DND-41 (cell line): ENCODE data around the gene PRKCA.

Experiments used
- ATAC-seq: fragments of 200-7000 bp; cut with Tn5 transposase; 3 replicates; pipeline ENCODE4 v1.9.1; 2021; ENCODE audit warnings: low read depth; ENCODE audit not compliant: insufficient read depth
- DNase-seq: peaks from one replicate; pipeline ENCODE4 v3.0.0-alpha.2; 2020
- H2AFZ ChIP-seq: 2 replicates; pipeline ENCODE4 v1.6.0; 2012; ENCODE audit warnings: low read depth, low read length
- H3K27ac ChIP-seq: 2 replicates; pipeline ENCODE4 v1.5.1; 2012; ENCODE audit warnings: low read length, inconsistent platforms
- H3K27me3 ChIP-seq: fragments of 200-600 bp; sonication (generic); 2 replicates; pipeline ENCODE4 v1.6.0; 2012; ENCODE audit warnings: low read length, mild to moderate bottlenecking, inconsistent platforms; ENCODE audit not compliant: insufficient read depth, poor library complexity
- H3K36me3 ChIP-seq: 2 replicates; pipeline ENCODE4 v1.5.1; 2012; ENCODE audit warnings: low read length, inconsistent platforms; ENCODE audit not compliant: insufficient read depth
- H3K4me1 ChIP-seq: 2 replicates; pipeline ENCODE4 v1.5.1; 2012; ENCODE audit warnings: mild to moderate bottlenecking, low read length; ENCODE audit not compliant: insufficient read depth
- H3K4me2 ChIP-seq: 2 replicates; pipeline ENCODE4 v1.6.0; 2012; ENCODE audit warnings: mild to moderate bottlenecking, moderate library complexity, low read length, inconsistent platforms; ENCODE audit not compliant: insufficient read depth
- H3K4me3 ChIP-seq, 2 experiments: fragments of 200-600 bp in 1 of 2; shearing (Covaris generic) in 1 of 2; 2 replicates each; pipeline ENCODE4 v1.5.1; 2012 to 2016; ENCODE audit warnings: inconsistent platforms in 2 of 2, low read length in 2 of 2, mild to moderate bottlenecking in 2 of 2, low read depth in 1 of 2, moderate library complexity in 1 of 2
- H3K79me2 ChIP-seq: 2 replicates; pipeline ENCODE4 v1.6.0; 2012; ENCODE audit warnings: low read length, inconsistent platforms; ENCODE audit not compliant: insufficient read depth
- H3K9ac ChIP-seq: 2 replicates; pipeline ENCODE4 v1.6.0; 2012; ENCODE audit warnings: low read depth, mild to moderate bottlenecking, inconsistent platforms, low read length, moderate library complexity
- H3K9me3 ChIP-seq: 2 replicates; pipeline ENCODE4 v1.5.1; 2012; ENCODE audit warnings: low read length, moderate library complexity, mild to moderate bottlenecking, inconsistent platforms; ENCODE audit not compliant: insufficient read depth, severe bottlenecking
- H4K20me1 ChIP-seq: 2 replicates; pipeline ENCODE4 v1.6.0; 2012; ENCODE audit warnings: low read length; ENCODE audit not compliant: insufficient read depth
- CTCF ChIP-seq: IDR thresholded peaks from 2 replicates; pipeline ENCODE4 v1.5.1; 2012; ENCODE audit warnings: borderline replicate concordance, low read length, moderate library complexity, mild to moderate bottlenecking; ENCODE audit not compliant: poor library complexity, severe bottlenecking; ENCODE audit errors: extremely low read depth
- EZH2 ChIP-seq: IDR thresholded peaks from 3 replicates; pipeline ENCODE4 v1.6.1; 2012; ENCODE audit warnings: borderline replicate concordance, low read depth, mild to moderate bottlenecking, moderate library complexity, low read length, inconsistent platforms; ENCODE audit not compliant: severe bottlenecking

The PRKCA gene

DNA sequence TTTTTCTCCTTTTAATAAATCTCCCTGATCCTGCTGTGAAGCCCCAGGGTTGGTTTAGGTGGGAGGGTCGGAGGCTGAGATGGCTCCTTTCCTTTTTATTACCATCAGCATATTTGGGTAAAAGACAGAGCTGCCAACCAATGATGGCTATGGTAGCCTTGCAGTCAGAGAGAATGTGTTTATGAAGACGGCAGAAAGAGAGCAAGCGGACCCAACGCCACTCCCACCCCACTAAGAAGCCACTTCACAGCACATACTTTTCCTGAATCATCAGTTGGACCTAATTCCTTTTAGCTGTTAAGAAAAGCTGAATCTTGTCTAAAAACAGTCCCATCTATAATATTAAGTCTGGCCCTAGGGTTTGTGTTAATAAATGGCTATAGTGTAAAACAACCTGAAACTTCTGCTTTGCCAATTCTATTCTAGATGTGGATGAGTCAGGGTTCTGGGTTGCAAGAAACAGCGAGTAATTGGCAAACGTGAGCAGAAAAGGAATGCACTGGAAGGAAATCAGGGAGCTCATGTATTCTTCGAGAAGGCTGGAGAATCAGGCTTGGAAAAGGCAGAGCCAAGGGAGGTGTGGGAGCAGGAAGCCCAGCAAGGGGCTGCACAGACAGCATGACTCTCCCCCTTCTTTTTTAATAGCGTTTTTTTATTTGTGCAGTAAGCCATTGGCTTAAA is 34.0 kb upstream of the PRKCA start:
- no peak for TF ChIP-seq EZH2
- no peak for TF ChIP-seq CTCF
- H3K79me2 ChIP-seq, result no peaks in the 10 kb centered on the region
- H4K20me1 ChIP-seq, result no peaks in the 10 kb centered on the region
- no peak for ATAC-seq
- no peak overlapping the region for H3K4me2 ChIP-seq
- no peak overlapping the region for H2AFZ ChIP-seq
- H3K4me1 ChIP-seq, result no peaks in the 10 kb centered on the region
- no peak overlapping the region for H3K9ac ChIP-seq
- no peaks in the 10 kb centered on the region for H3K27me3 ChIP-seq
- no peak overlapping the region for H3K27ac ChIP-seq
- no peaks in the 10 kb centered on the region for H3K9me3 ChIP-seq
- no peak for DNase-seq
- no peak overlapping the region for H3K4me3 ChIP-seq
- H3K36me3 ChIP-seq, result no peaks in the 10 kb centered on the region

DNA sequence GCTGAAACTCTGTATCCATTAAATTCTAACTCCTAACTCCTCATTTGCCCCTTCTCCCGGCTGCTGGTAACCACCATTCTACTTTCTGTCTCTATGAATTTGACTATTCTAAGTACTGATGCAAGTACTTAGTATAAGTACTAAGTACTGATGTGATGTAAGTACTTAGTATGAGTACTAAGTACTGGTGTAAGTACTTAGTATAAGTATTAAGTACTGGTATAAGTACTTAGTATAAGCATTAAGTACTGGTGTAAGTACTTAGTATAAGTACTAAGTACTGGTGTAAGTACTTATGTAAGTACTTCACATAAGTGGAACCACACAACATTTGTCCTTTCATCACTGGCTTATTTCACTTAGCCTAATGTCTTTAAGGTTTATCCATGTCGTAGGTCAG is 32.3 kb upstream of the PRKCA start:
- no peak overlapping the region for H3K4me2 ChIP-seq
- DNase-seq (no peak), ATAC-seq (no peak)
- no peak overlapping the region for H3K9ac ChIP-seq
- no peaks in the 10 kb centered on the region for H4K20me1 ChIP-seq
- H3K9me3 ChIP-seq, result no peaks in the 10 kb centered on the region
- H3K27ac ChIP-seq, result no peak overlapping the region
- no peaks in the 10 kb centered on the region for H3K36me3 ChIP-seq
- no peak for TF ChIP-seq EZH2
- TF ChIP-seq CTCF, result no peak
- no peak overlapping the region for H2AFZ ChIP-seq
- no peak overlapping the region for H3K4me3 ChIP-seq
- no peaks in the 10 kb centered on the region for H3K27me3 ChIP-seq
- no peaks in the 10 kb centered on the region for H3K4me1 ChIP-seq
- H3K79me2 ChIP-seq, result no peaks in the 10 kb centered on the region

DNA sequence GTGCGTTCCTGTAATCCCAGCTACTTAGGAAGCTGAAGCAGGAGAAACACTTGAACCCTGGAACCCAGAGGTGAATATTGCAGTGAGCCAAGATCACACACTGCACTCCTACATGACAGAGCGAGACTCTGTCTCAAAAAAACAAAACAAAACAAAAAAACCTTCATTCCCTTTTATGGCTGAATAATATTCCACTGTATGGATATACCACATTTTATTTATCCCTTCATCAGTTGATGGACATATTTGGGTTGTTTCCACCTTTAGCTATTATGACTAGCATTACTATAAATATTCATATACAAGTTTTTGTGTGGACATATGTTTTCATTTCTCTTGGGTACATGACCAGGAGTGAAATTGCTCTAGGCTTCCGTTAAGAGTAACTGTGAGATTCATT is 30.9 kb upstream of the PRKCA start:
- H3K27ac ChIP-seq, result no peak overlapping the region
- no peaks in the 10 kb centered on the region for H3K27me3 ChIP-seq
- H3K9ac ChIP-seq, result no peak overlapping the region
- no peaks in the 10 kb centered on the region for H3K4me1 ChIP-seq
- H4K20me1 ChIP-seq, result no peaks in the 10 kb centered on the region
- no peaks in the 10 kb centered on the region for H3K9me3 ChIP-seq
- no peak for TF ChIP-seq CTCF
- no peak for TF ChIP-seq EZH2
- H3K36me3 ChIP-seq, result no peaks in the 10 kb centered on the region
- ATAC-seq (no peak), DNase-seq (no peak)
- no peak overlapping the region for H3K4me3 ChIP-seq
- no peak overlapping the region for H3K4me2 ChIP-seq
- H3K79me2 ChIP-seq, result no peaks in the 10 kb centered on the region
- no peak overlapping the region for H2AFZ ChIP-seq
